MM.1S (cell line): ENCODE measurements around the gene ECEL1.

Experiments
- DNase-seq: peaks from one replicate; pipeline ENCODE4 v3.0.0-alpha.2; 2015
- H2AFZ ChIP-seq: fragments of 300-600 bp; sonication (generic); 2 replicates; pipeline ENCODE4 v1.6.0; 2016; ENCODE audit warnings: antibody characterized with exemption, low read length
- H3F3A ChIP-seq: fragments of 300-600 bp; sonication (generic); 2 replicates; pipeline ENCODE4 v1.6.1; 2016; ENCODE audit warnings: mild to moderate bottlenecking, antibody characterized with exemption, low read length, moderate library complexity, mixed read lengths; ENCODE audit not compliant: insufficient read depth
- H3K27ac ChIP-seq: fragments of 300-600 bp; sonication (generic); 2 replicates; pipeline ENCODE4 v1.5.1; 2016; ENCODE audit warnings: mild to moderate bottlenecking, low read length
- H3K27me3 ChIP-seq: fragments of 300-600 bp; sonication (generic); replicated peaks from 2 replicates; pipeline ENCODE4 v1.6.0; 2016; ENCODE audit warnings: low read length; ENCODE audit not compliant: insufficient read depth
- H3K36me3 ChIP-seq: fragments of 300-600 bp; sonication (generic); replicated peaks from 2 replicates; pipeline ENCODE4 v1.6.1; 2016; ENCODE audit warnings: mild to moderate bottlenecking, low read length, mixed read lengths; ENCODE audit not compliant: insufficient read depth
- H3K4me1 ChIP-seq: fragments of 300-600 bp; sonication (generic); 2 replicates; pipeline ENCODE4 v1.6.1; 2016; ENCODE audit warnings: low read length, mixed read lengths
- H3K4me2 ChIP-seq: fragments of 300-600 bp; sonication (generic); 2 replicates; pipeline ENCODE4 v1.6.0; 2016; ENCODE audit warnings: low read depth, low read length
- H3K4me3 ChIP-seq: fragments of 300-600 bp; sonication (generic); 2 replicates; pipeline ENCODE4 v1.5.1; 2016; ENCODE audit warnings: low read length, mixed read lengths
- H3K79me2 ChIP-seq: fragments of 300-600 bp; sonication (generic); 2 replicates; pipeline ENCODE4 v1.6.1; 2016; ENCODE audit warnings: mixed run types, low read length, mixed read lengths
- H3K9ac ChIP-seq: fragments of 300-600 bp; sonication (generic); 2 replicates; pipeline ENCODE4 v1.6.1; 2016; ENCODE audit warnings: low read length, mixed read lengths
- H3K9me2 ChIP-seq: fragments of 300-600 bp; sonication (generic); replicated peaks from 2 replicates; pipeline ENCODE4 v1.6.1; 2016; ENCODE audit warnings: mild to moderate bottlenecking, low read length, mixed read lengths; ENCODE audit not compliant: insufficient read depth
- H3K9me3 ChIP-seq: fragments of 300-600 bp; sonication (generic); replicated peaks from 2 replicates; pipeline ENCODE4 v1.6.1; 2016; ENCODE audit warnings: mild to moderate bottlenecking, low read length, mixed read lengths; ENCODE audit not compliant: insufficient read depth
- H4K20me1 ChIP-seq: fragments of 300-600 bp; sonication (generic); 2 replicates; pipeline ENCODE4 v1.6.1; 2016; ENCODE audit warnings: mild to moderate bottlenecking, low read length, moderate library complexity, mixed read lengths; ENCODE audit not compliant: insufficient read depth
- CTCF ChIP-seq: fragments of 300-600 bp; sonication (generic); IDR thresholded peaks from 2 replicates; pipeline ENCODE4 v1.5.1; 2016; ENCODE audit warnings: antibody characterized with exemption, low read length, mixed read lengths
- EZH2 ChIP-seq: fragments of 300-600 bp; sonication (generic); optimal IDR thresholded peaks from 2 replicates; pipeline ENCODE3; 2017; ENCODE audit warnings: low read depth, mild to moderate bottlenecking, antibody characterized with exemption, low read length, mixed read lengths
- EZH2phosphoT487 ChIP-seq: fragments of 300-600 bp; sonication (generic); IDR thresholded peaks from 2 replicates; pipeline ENCODE4 v1.6.1; 2018; ENCODE audit warnings: antibody characterized with exemption, low read length

Gene ECEL1

GRCh38 chr2:232438951-232439757 lies 48.5 kb downstream of the ECEL1 start:
- no peak overlapping the region for H3K27ac ChIP-seq
- H2AFZ ChIP-seq, result no peak overlapping the region
- H3F3A ChIP-seq, result no peaks in the 10 kb centered on the region
- no peaks in the 10 kb centered on the region for H3K79me2 ChIP-seq
- no peak overlapping the region for H3K9ac ChIP-seq
- TF ChIP-seq CTCF (no peak; the same call in 1 of the 2 replicates), EZH2phosphoT487 (no peak), EZH2 (no peak)
- no peaks in the 10 kb centered on the region for H3K36me3 ChIP-seq
- H3K4me3 ChIP-seq, result no peak overlapping the region
- DNase-seq, result no peak
- no peaks in the 10 kb centered on the region for H4K20me1 ChIP-seq
- H3K9me2 ChIP-seq, result no peaks in the 10 kb centered on the region
- no peaks in the 10 kb centered on the region for H3K9me3 ChIP-seq
- no peak overlapping the region for H3K4me2 ChIP-seq
- no peaks in the 10 kb centered on the region for H3K27me3 ChIP-seq
- H3K4me1 ChIP-seq, result no peaks in the 10 kb centered on the region

- Histone ChIP-seq H3K9me2 (no peaks in the 10 kb centered on the region), H3K4me2 (no peak overlapping the region), H3K27me3 (no peaks in the 10 kb centered on the region), H2AFZ (no peak overlapping the region), H3K36me3 (no peaks in the 10 kb centered on the region), H3K79me2 (no peaks in the 10 kb centered on the region), H3F3A (no peaks in the 10 kb centered on the region), H3K9me3 (no peaks in the 10 kb centered on the region), H3K4me1 (no peaks in the 10 kb centered on the region), H3K9ac (no peak overlapping the region), H3K4me3 (no peak overlapping the region), H3K27ac (no peak overlapping the region), H4K20me1 (no peaks in the 10 kb centered on the region)
- no peak for DNase-seq
- TF ChIP-seq CTCF (no peak), EZH2phosphoT487 (no peak), EZH2 (no peak)
Observed at GRCh38 chr2:232438091-232438490, 49.5 kb downstream of the ECEL1 start.

GRCh38 chr2:232437195-232437571 lies 50.5 kb downstream of the ECEL1 start:
- DNase-seq, result no peak
- Histone ChIP-seq H4K20me1 (no peaks in the 10 kb centered on the region), H3K4me3 (no peak overlapping the region), H2AFZ (no peak overlapping the region), H3K4me1 (no peaks in the 10 kb centered on the region), H3K9me2 (no peaks in the 10 kb centered on the region), H3K9me3 (no peaks in the 10 kb centered on the region), H3K36me3 (no peaks in the 10 kb centered on the region), H3F3A (no peaks in the 10 kb centered on the region), H3K9ac (no peak overlapping the region), H3K27me3 (no peaks in the 10 kb centered on the region), H3K79me2 (no peaks in the 10 kb centered on the region), H3K27ac (no peak overlapping the region), H3K4me2 (no peak overlapping the region)
- TF ChIP-seq CTCF (no peak), EZH2 (no peak), EZH2phosphoT487 (no peak)
